ENCODE measurements around the gene GNAQ.

DNA sequence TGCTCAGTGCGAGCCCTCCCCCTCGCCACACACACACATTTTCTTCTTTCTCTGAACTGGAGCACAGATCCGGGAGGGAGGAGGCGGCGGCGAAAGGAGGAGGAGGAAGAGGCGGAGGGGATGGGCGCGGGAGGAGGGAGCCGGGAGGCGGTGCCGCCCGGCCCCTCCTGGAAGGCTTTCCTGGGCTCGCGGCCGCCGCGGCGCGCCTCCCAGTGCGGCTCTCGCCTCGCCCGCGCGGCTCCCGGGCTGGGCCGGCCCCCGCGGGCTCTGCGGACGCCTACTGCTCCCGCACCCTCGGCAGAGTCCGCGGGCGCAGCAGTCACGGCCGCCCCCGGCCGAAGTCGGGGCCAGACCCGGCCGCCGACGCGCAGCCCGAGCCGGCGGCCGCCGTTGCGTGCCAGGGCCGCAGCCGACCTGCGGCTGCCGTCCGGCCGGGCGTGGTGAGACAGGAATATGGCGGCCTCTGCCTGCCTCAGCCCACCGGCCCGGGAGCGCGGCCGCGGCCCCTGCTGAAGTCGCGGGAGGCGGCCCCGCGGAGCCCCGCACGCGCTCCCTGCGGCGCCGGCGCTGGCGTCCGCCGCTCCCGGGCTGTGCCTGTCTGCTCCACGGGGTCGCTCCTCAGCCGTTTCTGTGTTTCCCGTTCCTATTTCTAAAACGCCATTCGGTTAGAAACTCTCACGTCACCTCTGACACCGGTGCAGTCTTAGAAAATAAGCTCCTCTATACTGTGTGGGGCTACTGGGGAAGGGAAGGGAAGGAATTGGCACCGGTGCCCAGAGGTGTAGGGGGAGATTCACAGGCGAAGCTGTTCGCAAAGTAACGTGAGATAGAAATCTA, 500 bp upstream of the GNAQ start:
- TF ChIP-seq, protein P1, sequence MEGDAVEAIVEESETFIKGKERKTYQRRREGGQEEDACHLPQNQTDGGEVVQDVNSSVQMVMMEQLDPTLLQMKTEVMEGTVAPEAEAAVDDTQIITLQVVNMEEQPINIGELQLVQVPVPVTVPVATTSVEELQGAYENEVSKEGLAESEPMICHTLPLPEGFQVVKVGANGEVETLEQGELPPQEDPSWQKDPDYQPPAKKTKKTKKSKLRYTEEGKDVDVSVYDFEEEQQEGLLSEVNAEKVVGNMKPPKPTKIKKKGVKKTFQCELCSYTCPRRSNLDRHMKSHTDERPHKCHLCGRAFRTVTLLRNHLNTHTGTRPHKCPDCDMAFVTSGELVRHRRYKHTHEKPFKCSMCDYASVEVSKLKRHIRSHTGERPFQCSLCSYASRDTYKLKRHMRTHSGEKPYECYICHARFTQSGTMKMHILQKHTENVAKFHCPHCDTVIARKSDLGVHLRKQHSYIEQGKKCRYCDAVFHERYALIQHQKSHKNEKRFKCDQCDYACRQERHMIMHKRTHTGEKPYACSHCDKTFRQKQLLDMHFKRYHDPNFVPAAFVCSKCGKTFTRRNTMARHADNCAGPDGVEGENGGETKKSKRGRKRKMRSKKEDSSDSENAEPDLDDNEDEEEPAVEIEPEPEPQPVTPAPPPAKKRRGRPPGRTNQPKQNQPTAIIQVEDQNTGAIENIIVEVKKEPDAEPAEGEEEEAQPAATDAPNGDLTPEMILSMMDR (IDR thresholded peaks at IDR 0.05; ENCODE audit: low read depth, low read length, poor library complexity, severe bottlenecking) = no peak
- TF ChIP-seq EZH2phosphoT487 (IDR thresholded peaks at IDR 0.05; ENCODE audit: borderline replicate concordance, low read length) = peak; percentile 55; the same call in 1 of the 2 replicates

Data from DOHH2 (cell line).